ENCODE results near the gene MB.

- TF ChIP-seq, protein P1, sequence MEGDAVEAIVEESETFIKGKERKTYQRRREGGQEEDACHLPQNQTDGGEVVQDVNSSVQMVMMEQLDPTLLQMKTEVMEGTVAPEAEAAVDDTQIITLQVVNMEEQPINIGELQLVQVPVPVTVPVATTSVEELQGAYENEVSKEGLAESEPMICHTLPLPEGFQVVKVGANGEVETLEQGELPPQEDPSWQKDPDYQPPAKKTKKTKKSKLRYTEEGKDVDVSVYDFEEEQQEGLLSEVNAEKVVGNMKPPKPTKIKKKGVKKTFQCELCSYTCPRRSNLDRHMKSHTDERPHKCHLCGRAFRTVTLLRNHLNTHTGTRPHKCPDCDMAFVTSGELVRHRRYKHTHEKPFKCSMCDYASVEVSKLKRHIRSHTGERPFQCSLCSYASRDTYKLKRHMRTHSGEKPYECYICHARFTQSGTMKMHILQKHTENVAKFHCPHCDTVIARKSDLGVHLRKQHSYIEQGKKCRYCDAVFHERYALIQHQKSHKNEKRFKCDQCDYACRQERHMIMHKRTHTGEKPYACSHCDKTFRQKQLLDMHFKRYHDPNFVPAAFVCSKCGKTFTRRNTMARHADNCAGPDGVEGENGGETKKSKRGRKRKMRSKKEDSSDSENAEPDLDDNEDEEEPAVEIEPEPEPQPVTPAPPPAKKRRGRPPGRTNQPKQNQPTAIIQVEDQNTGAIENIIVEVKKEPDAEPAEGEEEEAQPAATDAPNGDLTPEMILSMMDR (IDR thresholded peaks at IDR 0.05) = no peak
- TF ChIP-seq POLR2A (IDR thresholded peaks at IDR 0.05) (no peak), EP300 (IDR thresholded peaks at IDR 0.05) (no peak), POLR2AphosphoS5 (IDR thresholded peaks at IDR 0.05) (no peak)
Measured at GRCh38 chr22:35609261-35609660, 7.9 kb downstream of the MB start.
